HG03460 (cell line): Measurements from ENCODE around the gene ABLIM3.

Experiments
- ATAC-seq: cut with Tn5 transposase; IDR thresholded peaks from one replicate; pipeline ENCODE4 v1.9.1; 2021; ENCODE audit not compliant: unreplicated experiment

ABLIM3 gene

DNA sequence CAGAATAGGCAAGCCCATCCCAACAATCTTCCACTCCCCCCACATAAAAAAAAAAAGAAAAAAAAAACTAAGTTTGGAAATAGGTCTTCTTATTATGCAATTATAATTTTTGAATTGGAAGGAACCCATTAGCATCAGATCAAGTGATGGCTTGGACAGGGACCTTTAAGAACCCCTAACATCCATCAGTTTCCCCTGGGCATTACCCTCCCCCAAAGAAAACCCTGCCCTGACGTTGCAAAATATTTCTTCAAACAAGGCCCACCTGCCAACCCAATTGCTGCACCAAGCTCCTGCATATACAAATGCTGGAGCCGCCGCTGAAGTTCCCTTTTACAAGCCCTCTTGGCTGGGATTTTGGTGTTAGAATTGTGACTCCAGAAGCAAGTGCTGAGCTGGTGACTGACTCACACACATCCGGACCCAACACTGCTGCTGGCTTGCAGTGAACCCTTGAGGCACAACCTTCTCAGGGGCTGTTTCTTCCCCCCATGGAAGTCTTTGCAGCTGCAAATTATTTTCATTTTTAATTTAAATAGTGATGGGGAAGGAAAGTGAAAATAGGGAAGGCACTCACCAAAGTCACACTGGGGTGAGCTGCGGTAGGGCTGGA is 74.3 kb downstream of the ABLIM3 start:
- ATAC-seq: no peak

DNA sequence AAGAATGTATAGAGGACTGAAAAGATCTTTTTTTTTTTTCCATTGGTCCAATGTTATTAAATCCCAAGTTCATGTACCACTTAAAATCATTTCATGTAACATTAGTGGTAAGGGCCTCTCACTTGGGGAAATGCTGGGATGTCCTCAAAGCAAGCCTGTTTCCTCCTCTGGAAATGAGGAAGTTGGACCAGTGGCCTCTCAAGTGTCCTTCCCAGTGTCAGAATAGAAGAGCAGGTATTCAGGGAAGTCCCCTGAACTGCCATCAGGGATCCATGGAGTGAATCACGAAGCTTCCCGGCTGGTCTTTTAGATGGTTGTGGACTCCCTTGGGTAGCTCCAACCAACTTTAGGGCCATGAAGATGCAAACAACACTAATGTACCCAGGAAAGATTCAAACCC is 75.2 kb downstream of the ABLIM3 start:
- ATAC-seq: no peak

DNA sequence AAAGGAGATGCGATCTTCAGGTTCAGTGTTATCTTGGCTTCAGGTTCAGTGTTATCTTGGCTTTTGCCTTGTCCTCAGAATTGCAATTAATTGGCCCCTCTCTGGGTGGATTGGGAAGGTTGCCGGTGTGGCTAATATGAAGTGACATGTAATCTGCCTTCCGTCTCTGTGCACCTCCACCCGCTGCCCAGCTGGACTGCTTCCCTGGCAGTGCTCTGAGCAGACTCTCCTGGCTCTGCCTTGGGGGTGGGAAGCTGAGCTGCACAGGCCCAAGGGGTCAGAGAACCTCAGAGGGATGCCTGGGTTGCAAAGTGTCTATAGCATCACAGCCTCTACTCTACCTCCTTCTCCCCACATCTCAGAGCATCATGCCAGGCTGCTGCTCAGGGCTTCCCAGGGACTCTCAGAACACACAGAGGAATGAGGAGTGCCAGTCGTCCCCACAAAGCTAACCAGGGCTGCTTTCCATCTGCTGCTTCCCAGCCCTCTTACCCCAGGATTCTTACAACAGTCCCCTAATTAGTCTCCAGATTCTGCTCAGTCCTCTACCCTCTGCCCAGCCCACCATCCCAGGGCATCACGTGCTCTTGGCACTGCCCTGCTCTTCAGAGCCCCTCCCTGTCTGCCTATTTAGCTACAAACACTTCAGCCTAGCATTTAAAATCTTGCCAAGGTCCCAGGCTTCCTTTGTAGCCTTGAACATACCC is 76.0 kb downstream of the ABLIM3 start:
- no peak for ATAC-seq

- no peak for ATAC-seq
Observed at GRCh38 chr5:149217803-149218155, 76.5 kb downstream of the ABLIM3 start.

DNA sequence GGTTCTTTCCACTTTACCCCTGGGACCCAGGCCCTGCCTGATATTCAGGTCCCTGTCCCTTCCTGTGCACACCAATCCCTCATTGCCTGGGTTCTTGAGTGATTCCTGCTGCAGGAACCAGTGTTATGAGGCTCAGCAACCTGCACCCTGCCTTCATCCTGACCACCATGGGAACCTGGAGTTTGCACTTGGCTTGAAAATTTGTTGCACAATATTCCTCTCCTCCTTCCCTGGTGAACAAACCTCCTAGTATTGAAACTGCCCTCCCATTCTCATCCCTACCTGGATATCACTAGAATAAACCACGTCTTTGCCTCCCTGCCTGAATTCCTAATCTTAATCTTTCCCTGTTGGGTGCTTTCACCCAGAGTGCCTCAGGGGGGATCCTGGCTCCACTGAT is 78.3 kb downstream of the ABLIM3 start:
- ATAC-seq: no peak

DNA sequence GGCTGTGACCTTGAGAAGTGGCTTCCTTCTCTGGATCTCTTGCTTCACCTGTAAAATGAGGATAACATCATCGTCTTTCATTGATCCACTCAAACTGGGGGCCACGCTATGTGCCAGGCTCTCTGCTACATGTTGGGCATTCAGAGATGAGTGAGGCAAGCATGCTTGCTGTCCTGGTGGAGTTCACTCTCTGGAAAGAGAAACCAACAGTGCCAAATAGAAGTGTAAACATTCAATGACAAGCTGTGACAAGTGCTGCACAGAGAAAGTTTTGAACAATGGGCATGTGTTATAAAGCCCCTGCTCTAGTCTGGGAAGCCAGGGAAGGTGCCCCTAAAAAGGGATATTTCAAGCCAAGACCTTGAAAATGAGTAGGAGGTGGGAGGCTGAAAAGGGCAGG is 79.5 kb downstream of the ABLIM3 start:
- no peak for ATAC-seq

DNA sequence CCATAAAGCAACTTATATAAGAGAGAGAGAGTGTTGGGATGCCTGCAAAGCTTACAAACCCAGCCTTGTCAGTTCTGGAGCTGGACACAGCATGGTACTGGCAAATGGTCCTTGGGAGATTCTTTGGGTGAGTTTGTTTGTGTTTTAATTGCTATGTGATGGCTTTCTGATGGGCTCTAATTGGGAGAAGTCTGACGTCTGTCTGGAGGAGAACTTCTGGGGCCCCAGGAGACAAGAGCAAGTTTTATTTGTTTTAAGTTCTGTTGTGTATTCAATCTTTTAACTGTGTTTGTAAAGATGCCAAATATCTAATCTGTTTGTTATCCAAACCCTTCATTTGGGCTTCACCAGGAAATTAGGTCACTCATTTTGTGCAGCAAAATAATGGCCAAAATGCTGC is 80.0 kb downstream of the ABLIM3 start:
- no peak for ATAC-seq

- no peak for ATAC-seq
Observed at GRCh38 chr5:149221731-149222342, 80.5 kb downstream of the ABLIM3 start.

DNA sequence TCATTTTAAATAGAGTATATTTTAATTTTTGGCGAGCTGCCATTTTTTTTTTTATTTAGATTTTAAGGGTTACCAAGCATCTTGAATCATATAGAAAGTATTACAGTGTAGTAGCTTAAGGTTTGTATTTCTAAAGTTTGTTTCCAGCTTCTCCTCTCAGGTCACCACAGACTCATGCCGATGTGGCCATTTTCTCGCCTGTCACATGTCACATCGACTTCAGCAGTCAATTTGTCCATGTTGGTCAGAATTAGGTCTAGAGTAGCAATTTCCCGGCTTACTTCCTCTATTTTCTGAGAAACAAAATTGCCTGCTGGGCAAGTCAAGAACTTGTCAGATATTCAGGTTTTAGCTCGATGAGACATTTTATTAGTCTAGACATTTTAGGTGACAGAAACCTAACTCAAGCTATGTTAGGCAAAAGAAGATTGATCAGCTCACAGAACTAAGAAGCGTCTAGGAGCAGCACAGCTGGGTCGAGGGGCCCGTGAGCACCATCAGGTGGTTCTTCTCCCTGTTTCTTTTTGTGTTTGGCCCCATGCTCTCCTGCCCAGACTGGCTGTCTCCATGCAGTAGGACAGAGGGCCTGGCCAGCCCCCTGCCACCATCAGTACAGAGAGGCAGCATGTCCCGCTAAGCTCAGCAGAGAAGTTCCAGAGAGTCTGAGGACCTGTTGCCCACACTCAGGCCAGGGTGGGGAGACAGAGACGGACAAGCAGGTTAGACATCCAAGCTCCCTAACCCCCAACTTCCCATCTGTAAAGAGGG is 82.0 kb downstream of the ABLIM3 start:
- ATAC-seq: no peak

- no peak for ATAC-seq
Observed at GRCh38 chr5:149224282-149224681, 83.0 kb downstream of the ABLIM3 start.

GRCh38 chr5:149227168-149227826 is 86.0 kb downstream of the ABLIM3 start:
- ATAC-seq: no peak

DNA sequence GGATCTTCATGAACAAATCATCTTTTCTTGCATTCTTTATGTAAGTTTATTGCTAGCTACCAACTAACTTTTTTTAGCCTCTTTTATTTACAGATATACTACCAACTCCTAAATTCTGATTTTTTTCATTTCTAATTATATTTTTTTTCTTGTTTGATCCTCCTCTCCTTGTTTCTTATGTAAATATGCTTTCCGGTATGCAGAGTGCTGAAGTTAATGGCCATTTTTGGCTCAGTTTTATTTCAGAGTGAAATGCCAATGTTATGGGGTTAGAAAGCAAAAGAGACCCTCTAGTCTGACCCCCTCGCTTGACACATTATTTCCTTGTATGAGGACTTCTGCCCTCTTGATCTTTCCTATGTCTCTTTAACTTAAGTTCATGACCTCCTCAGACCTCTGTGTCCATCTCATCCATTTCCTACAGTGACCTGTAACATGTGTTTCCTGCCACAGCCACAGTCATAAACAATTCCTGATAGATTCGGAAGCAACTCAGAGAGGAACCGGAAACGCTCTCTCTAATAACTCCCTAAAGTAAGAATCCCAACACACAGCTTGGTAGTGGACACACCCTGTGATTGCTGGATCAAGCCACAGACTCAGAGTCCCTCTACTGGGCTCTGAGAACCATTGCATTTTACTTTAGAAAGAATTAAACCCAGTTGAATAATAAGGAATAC is 87.5 kb downstream of the ABLIM3 start:
- ATAC-seq: no peak

GRCh38 chr5:149229298-149229937 is 88.1 kb downstream of the ABLIM3 start:
- ATAC-seq: no peak

DNA sequence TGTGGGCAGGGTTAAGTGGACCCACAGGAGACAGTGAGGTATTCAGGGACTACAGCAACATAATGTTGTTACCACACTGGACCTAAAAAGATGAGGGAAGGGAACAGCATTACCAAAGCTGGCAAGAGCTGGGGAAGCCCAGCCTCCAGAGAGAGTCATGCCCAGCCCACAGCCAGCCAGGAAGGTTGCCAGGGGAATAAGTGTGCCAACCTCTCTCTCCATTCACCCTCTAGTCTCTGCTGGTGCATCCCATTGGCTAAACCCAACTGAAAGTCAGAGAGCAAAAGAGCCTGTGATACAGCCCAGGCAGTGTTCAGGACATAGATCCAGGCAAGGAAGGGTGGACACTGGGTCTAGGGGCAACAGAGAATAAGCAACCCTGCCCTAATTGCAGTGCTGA is 94.5 kb downstream of the ABLIM3 start:
- ATAC-seq: no peak

GRCh38 chr5:149237662-149238061 is 96.4 kb downstream of the ABLIM3 start:
- no peak for ATAC-seq

- ATAC-seq: no peak
Observed at GRCh38 chr5:149238540-149238939, 97.2 kb downstream of the ABLIM3 start.

DNA sequence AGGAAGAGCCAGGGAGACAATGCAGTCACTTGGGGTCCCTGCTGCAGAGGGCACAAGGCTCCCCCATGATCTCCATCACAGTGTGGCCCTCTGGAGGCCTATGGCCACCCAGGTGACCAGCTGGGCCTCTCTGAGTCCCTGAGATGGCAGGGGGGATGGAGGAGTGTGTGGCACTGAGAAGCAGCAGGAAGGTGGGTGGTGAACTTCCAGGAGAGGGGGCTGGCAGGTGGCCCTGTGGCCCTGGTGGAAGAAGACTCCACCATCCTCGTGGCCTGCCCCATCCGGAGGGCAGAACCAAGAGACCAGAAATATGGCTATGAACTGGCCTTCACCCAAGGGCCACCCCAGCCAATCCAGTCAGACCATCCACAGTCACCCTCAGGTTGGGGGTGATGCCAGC is 98.6 kb downstream of the ABLIM3 start:
- ATAC-seq: no peak

- no peak for ATAC-seq
Observed at GRCh38 chr5:149240354-149240998, 99.2 kb downstream of the ABLIM3 start.

GRCh38 chr5:149242339-149242738 is 101.0 kb downstream of the ABLIM3 start:
- no peak for ATAC-seq

- no peak for ATAC-seq
Observed at GRCh38 chr5:149246906-149247305, 105.6 kb downstream of the ABLIM3 start.
